Ramos (cell line): ENCODE measurements around the gene CTIF.

Experiments used
- in situ Hi-C: fragments of 300-500 bp; cut with MboI; formaldehyde crosslinking; loops from one replicate; pipeline ENCODE4 v1.14.3; 2022; ENCODE audit warnings: low sequenced_read_pairs; ENCODE audit not compliant: unreplicated experiment

CTIF gene

DNA sequence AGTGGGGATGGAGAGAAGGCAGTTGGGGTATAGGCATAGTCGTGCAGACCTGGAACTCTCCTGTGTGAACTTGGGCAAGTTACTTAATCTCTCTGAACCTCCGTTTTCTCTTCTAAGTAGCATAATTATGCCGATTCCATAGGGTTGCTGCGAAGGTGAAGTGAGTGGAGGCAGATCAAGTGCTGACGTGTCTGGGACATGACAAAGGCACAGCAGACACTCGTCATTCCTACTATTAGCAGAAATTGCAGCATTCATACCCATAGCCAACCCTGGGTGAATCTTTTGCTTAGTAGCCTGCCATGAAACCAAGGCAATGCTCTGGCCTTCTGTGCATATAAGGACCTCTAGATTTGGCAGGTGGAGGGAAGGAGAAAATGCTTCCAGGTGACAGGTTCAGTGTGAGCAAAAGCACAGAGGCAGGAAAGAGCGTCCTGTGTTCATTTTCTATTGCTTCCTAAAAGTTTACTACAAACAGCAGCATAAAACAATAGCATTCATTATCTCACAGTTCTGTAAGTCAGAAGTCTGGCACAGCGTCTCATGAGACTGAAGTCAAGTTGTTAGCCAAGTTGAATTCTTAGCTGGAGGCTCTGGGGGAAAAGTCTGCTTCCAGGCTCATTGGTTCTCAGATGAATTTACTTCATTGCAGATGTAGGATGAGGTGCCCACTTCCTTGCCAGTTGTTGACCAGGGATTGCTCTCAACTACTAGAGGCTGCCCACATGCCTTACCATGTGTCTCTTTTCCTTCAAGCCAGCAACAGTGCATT lies 77.8 kb downstream of the CTIF start:
- in situ Hi-C loops, result no loop called here

DNA sequence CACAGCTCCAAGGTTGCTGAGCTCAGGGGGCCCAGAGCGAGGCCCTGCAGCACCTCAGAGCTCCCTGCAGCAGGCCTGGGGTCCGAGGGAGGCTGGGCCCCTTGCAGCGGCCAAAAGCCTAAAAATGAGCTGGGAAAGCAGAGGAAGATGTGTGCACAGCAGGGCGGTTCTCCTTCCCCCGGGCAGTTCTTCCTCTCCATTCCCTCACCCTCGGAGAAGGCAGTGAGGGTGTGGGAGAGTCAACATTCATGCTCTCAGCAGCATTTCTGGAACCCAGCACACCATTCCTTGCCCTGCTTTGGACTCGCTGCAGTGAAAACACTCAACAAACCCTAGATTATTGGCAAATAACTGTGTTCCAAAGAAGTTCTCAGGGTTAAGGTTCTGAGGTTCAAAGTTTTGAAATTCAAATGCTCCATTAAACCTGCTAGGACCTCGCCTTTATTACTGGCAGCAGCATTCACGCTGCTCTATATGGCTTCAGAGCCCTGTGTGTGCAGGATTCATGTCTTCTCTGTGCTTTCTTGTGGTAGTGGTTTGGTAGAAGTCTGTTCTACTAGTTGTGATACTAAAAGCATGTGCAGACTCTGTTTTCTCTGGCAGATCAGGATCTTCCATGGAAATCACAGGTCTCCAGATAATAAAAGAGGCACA lies 79.1 kb downstream of the CTIF start:
- in situ Hi-C loops, result no loop called here

DNA sequence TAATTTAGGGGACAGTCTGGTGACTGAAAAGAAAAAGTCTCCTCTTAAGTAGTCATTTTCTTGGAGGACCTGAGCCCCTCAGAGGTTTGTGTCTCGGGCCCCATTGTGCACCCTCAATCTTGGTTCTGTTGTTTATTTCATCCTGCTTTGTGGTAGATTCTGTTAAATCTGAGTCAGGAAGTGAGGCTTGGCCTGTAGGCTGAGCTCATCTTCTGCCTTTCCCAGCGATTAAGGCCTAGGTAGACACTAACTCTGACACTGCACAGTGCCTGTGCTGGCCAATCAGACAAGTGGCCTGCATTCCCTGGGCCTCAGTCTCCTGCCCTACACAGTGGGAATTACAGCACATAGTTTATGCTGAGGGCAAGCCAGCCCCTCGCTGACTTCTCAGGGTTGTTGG lies 80.2 kb downstream of the CTIF start:
- in situ Hi-C loops, result no loop called here

- in situ Hi-C loops, result no loop called here
Observed at GRCh38 chr18:48619501-48619900, 80.7 kb downstream of the CTIF start.

DNA sequence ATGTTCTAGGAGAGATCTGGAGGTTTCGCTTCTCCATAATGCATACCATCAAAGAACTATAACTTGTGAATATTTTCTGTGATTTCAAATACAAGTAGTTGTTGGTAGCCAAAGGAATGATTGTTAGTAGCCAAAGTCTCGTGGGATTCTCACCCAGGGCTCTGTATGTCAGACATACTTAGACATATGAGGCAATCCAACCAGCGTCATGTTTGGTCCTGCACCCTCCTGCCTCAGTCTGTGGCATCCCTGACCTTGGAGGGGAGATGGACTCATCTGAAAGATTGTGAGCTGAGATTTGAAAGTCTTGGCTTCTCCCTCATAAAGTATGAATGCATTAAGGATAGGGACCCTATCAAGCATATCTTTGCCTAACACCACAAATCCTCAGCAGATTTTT lies 81.2 kb downstream of the CTIF start:
- in situ Hi-C loops, result no loop called here

DNA sequence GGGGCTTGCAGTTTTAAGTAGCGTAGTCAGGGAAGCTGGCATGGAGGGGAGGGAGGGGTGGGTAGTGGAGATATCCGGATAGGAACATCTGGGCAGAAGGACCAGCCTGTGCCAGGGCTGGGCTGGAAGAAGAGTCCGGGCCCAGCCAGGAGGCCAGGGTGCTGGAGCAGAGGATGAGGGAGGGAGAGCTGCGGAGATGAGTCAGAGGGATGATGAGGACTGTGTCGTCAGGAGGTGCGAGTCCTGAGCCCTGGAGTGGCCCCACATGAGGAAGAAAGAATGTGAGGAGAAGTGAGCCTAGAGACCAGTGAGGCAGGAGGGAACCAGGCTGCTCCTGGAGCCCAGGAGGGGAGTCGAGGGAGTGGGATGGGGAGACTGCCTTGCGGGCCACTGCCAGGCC lies 82.4 kb downstream of the CTIF start:
- in situ Hi-C loops, result no loop called here

- in situ Hi-C loops, result no loop called here
Observed at GRCh38 chr18:48621815-48622555, 83.2 kb downstream of the CTIF start.

DNA sequence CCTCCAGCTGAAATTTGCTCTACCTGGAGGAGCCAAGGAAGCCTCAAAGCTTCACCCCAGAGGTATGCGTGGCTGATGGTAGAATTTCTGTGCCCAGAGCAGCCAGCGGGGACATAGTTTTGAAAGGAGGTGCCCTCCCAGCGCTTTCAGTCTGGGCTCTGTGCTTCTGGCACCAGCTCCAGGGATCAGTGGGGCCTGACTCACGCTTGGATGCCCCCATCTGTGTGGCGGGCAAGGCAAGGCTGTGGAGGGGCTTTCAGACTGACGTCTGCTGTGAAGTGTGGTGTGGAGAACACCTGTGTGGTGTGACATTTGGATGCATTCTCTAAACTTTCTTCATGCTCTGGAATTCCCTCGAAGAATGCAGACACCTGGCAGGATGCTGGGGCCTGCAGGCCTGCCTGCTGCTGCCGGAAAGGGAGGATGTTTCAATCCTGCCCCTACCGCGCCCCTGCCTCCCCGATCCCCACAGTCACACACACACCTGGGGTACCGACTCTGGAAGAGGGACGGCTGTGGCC lies 84.1 kb downstream of the CTIF start:
- in situ Hi-C loops, result no loop called here

GRCh38 chr18:48623468-48624235 lies 84.8 kb downstream of the CTIF start:
- in situ Hi-C loops, result no loop called here

DNA sequence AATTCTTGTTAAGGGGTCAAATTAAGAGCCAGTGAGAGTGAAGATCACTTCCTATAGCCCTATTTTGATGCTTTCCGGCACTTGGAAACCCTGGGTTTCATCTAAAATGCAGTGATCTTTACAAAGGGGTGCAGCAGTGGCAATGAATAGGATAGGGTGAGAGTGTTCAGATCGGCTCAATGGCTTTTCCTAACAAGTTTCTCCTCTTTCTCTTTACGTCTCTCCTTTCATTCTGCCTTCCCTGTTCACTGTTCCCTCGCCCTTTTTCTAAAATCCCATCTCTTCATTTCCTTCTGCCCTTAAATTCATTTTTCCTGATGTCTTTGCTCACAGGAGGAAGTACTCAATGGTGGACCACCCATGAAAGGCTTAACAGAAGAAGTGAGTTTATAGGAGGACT lies 86.0 kb downstream of the CTIF start:
- in situ Hi-C loops, result no loop called here

DNA sequence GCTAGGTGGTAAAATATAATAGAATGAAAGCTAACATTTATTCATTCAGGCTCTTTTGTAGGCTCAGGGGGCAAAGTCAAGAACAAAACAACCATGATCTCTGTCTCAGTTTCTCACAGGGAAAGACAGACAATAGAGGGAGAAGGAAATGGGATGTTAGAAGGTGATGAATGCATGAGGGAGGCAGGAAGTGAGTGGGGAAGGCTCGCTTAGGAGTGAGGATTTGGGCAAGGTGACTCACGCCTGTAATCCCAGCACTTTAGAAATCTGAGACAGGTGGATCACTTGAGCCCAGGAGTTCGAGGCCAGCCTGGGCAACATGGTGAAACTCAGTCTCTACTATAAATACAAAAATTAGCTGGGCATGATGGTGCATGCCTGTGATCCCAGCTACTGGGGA lies 88.4 kb downstream of the CTIF start:
- in situ Hi-C loops, result no loop called here

GRCh38 chr18:48629730-48630324 lies 91.0 kb downstream of the CTIF start:
- in situ Hi-C loops, result no loop called here

- in situ Hi-C loops, result no loop called here
Observed at GRCh38 chr18:48631851-48632250, 93.0 kb downstream of the CTIF start.

GRCh38 chr18:48632676-48633257 lies 93.9 kb downstream of the CTIF start:
- in situ Hi-C loops, result no loop called here

DNA sequence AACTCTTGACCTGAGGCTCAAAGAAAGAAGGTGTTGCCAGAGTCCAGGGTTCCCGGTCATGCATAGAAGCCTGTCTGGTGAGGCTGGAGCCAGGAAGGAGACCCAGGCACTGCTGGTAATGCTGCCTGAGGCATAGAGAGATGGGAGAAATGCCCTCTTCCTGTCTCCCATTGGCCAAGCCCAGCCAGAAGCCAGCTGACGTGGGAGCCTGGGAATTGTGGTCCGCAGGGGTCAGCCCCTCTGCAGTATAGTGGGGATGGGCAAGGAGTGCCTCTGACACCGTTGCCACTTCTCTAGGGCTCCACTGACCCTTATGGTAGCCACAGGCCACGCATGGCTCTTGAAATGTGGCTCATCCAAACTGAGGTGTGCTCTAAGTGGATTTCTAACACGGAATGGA lies 95.7 kb downstream of the CTIF start:
- in situ Hi-C loops, result no loop called here

- in situ Hi-C loops, result no loop called here
Observed at GRCh38 chr18:48634975-48635374, 96.1 kb downstream of the CTIF start.

DNA sequence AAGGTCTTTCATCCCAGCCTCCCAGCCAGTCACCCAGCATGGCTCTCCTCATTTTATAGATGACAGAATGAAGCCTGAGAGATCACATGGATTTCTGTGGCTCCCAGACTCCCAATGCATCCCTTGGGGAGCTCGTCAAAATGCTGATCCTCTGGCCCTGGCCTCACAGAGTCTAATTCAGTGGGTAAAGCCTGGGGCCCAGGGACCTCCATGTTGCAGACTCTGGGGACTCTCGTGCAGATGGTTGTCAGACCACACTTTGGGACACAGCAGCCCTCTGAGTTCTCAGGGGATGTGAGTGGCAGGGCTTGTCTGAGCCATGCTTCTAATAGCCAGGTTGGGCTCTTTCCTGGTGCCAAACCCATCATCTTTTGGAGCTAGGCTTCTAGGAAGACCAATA lies 97.0 kb downstream of the CTIF start:
- in situ Hi-C loops, result no loop called here

GRCh38 chr18:48636436-48636835 lies 97.6 kb downstream of the CTIF start:
- in situ Hi-C loops, result no loop called here

DNA sequence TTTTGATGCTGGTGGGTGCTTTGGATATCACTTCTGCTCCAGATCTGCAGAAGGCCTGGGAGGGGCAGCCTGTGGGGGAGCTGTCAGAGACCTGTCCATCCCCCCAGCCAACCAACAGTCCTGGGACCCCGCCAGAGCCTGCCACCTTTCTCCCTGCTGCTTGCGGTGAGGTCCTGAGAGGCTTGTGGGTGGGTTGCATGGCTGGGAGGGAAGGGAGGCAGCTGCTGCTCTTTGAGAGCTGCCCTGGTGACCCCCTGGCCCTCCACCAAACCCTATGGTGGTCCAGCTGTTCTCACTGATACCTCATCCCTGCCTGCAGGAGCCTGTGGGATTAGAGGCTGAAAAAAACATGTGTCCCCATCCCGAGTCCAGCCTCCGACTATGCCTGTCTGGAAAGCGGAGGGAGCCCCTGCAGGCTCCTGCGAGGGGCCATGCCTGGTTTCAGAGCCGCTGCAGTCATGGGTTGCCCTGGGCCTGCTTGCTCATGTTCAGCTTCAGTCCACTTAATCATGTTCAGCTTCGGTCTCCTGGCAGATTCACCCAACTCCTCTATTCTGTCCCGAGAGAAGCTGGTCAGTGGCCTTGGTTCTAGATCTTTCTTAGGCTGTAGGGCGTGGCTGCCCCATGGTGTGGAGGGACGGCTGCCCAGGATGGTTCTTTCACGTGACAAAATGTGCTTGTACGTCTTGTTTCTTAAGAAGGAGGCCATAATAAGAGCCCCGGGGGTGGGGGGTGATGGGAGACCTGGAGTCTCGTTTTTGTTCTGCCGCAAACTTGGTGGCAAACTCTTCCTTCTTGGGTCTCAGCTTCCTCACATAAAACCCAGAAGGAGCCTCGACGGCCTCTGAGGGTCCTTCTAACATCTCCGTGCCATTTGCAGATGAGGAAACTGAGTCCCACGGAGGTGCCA lies 98.5 kb downstream of the CTIF start:
- in situ Hi-C loops, result no loop called here
